GM23338 (cell line): Measurements from ENCODE around the gene SIL1. TPM values are rescaled to one million over a fixed set of nuclear protein-coding genes. Genes with fewer than 3 reads are reported as not detected.

Experiments used
- ATAC-seq: fragments of 200-7000 bp; cut with Tn5 transposase; 3 replicates; pipeline ENCODE4 v1.9.1; 2020
- DNase-seq: peaks from one replicate; pipeline ENCODE4 v3.0.0-alpha.2; 2015; ENCODE audit warnings: low spot score
- H2AFZ ChIP-seq: fragments of 200-600 bp; sonication (generic); 2 replicates; pipeline ENCODE4 v1.8.0; 2016; ENCODE audit warnings: antibody characterized with exemption, mild to moderate bottlenecking, moderate library complexity
- H3F3A ChIP-seq: fragments of 200-600 bp; sonication (generic); replicated peaks from 2 replicates; pipeline ENCODE4 v1.8.0; 2017; ENCODE audit warnings: antibody characterized with exemption, mixed run types, low read depth
- H3K27ac ChIP-seq: fragments of 200-600 bp; sonication (generic); 2 replicates; pipeline ENCODE4 v1.6.1; 2016; ENCODE audit warnings: low read depth
- H3K27me3 ChIP-seq: fragments of 200-600 bp; sonication (generic); 2 replicates; pipeline ENCODE4 v1.8.0; 2016; ENCODE audit warnings: mild to moderate bottlenecking, mixed run types, moderate library complexity; ENCODE audit not compliant: insufficient read depth
- H3K36me3 ChIP-seq: fragments of 200-600 bp; sonication (generic); 2 replicates; pipeline ENCODE4 v1.8.0; 2016; ENCODE audit warnings: mild to moderate bottlenecking; ENCODE audit not compliant: insufficient read depth
- H3K4me1 ChIP-seq: fragments of 200-600 bp; sonication (generic); 2 replicates; pipeline ENCODE4 v1.8.0; 2016; ENCODE audit warnings: mild to moderate bottlenecking, moderate library complexity; ENCODE audit not compliant: insufficient read depth
- H3K4me2 ChIP-seq: fragments of 200-600 bp; sonication (generic); 2 replicates; pipeline ENCODE4 v1.7.1; 2017; ENCODE audit warnings: mixed run types
- H3K4me3 ChIP-seq: fragments of 200-600 bp; sonication (generic); 2 replicates; pipeline ENCODE4 v1.6.1; 2016; ENCODE audit warnings: mixed run types
- H3K79me2 ChIP-seq: fragments of 200-600 bp; sonication (generic); replicated peaks from 2 replicates; pipeline ENCODE4 v1.8.0; 2017; ENCODE audit warnings: mild to moderate bottlenecking; ENCODE audit not compliant: insufficient read depth
- H3K9me2 ChIP-seq: fragments of 200-600 bp; sonication (generic); 2 replicates; pipeline ENCODE4 v1.8.0; 2017; ENCODE audit not compliant: insufficient read depth
- H4K20me1 ChIP-seq: fragments of 200-600 bp; sonication (generic); replicated peaks from 2 replicates; pipeline ENCODE4 v1.8.0; 2017; ENCODE audit warnings: mild to moderate bottlenecking; ENCODE audit not compliant: insufficient read depth
- H3K27ac Mint-ChIP-seq: 2 replicates; pipeline ENCODE4 v1.8.0; 2020; ENCODE audit warnings: inconsistent platforms, mild to moderate bottlenecking, moderate library complexity, mixed read lengths
- H3K27me3 Mint-ChIP-seq: 3 replicates; pipeline ENCODE4 v1.8.0; 2022; ENCODE audit warnings: low read depth, mild to moderate bottlenecking, moderate library complexity, mixed read lengths, inconsistent platforms; ENCODE audit not compliant: insufficient read depth, poor library complexity
- H3K36me3 Mint-ChIP-seq: 3 replicates; pipeline ENCODE4 v1.8.0; 2021; ENCODE audit warnings: low read depth, mild to moderate bottlenecking, inconsistent platforms, moderate library complexity, mixed read lengths
- H3K4me1 Mint-ChIP-seq: 3 replicates; pipeline ENCODE4 v1.8.0; 2020; ENCODE audit warnings: mild to moderate bottlenecking, inconsistent platforms, mixed read lengths
- H3K4me3 Mint-ChIP-seq: 3 replicates; pipeline ENCODE4 v1.8.0; 2021; ENCODE audit warnings: moderate library complexity, mild to moderate bottlenecking, inconsistent platforms, mixed read lengths
- H3K9me3 Mint-ChIP-seq: 3 replicates; pipeline ENCODE4 v1.8.0; 2020; ENCODE audit warnings: moderate library complexity, mild to moderate bottlenecking, inconsistent platforms, mixed read lengths
- CREB1 ChIP-seq: fragments of 250-450 bp; sonication (Bioruptor Pico); IDR thresholded peaks from 2 replicates; pipeline ENCODE4 v1.5.0; 2020; ENCODE audit warnings: low read depth, mild to moderate bottlenecking, moderate library complexity
- EZH2 ChIP-seq: fragments of 200-600 bp; sonication (generic); IDR thresholded peaks from one replicate; pipeline ENCODE4 v1.8.0; 2017; ENCODE audit warnings: antibody characterized with exemption, mild to moderate bottlenecking, low read depth; ENCODE audit not compliant: unreplicated experiment
- EZH2phosphoT487 ChIP-seq: fragments of 200-600 bp; sonication (generic); IDR thresholded peaks from one replicate; pipeline ENCODE4 v1.8.1; 2018; ENCODE audit warnings: antibody characterized with exemption; ENCODE audit not compliant: unreplicated experiment
- JUNB ChIP-seq: IDR thresholded peaks from one replicate; pipeline ENCODE4 v1.6.1; 2016; ENCODE audit warnings: antibody characterized with exemption; ENCODE audit not compliant: unreplicated experiment
- NANOG ChIP-seq: IDR thresholded peaks from 2 replicates; pipeline ENCODE4 v1.6.1; 2016; ENCODE audit warnings: antibody characterized with exemption, borderline replicate concordance
- POLR2AphosphoS5 ChIP-seq: IDR thresholded peaks from 2 replicates; pipeline ENCODE4 v1.6.1; 2016; ENCODE audit warnings: antibody characterized with exemption, low read depth
- STAT1 ChIP-seq: IDR thresholded peaks from one replicate; pipeline ENCODE4 v1.6.1; 2016; ENCODE audit warnings: antibody characterized with exemption; ENCODE audit not compliant: unreplicated experiment
- ZNF114 ChIP-seq: fragments of 250-450 bp; sonication (Bioruptor Pico); IDR thresholded peaks from 2 replicates; pipeline ENCODE4 v1.5.0; 2020; ENCODE audit warnings: mild to moderate bottlenecking, moderate library complexity
- ZNF331 ChIP-seq: fragments of 250-450 bp; sonication (Bioruptor Pico); IDR thresholded peaks from 2 replicates; pipeline ENCODE4 v1.5.0; 2020; ENCODE audit warnings: low read depth, mild to moderate bottlenecking, moderate library complexity
- polyA plus RNA-seq: library from polyadenylated mRNA; unstranded; fragments of >200 nt; fragmentation: Nextera tagmentation; extraction: Ambion mirVana; gene quantifications from 2 replicates; pipeline ENCODE4 v1.2.1, GENCODE V29; 2016
- total RNA-seq: library from RNA; depleted of rRNA; stranded (reverse); fragments of >200 nt; shearing (Covaris generic); gene quantifications from 2 replicates; pipeline ENCODE4 v1.2.3, GENCODE V29; 2014
- TF ChIP-seq, protein P1 (sequence below): fragments of 250-450 bp; sonication (Bioruptor Pico); IDR thresholded peaks from 2 replicates; pipeline ENCODE4 v1.5.0; 2020; ENCODE audit warnings: mild to moderate bottlenecking, moderate library complexity
- TF ChIP-seq, protein P2 (sequence below): IDR thresholded peaks from one replicate; pipeline ENCODE4 v1.6.1; 2018; ENCODE audit warnings: antibody characterized with exemption; ENCODE audit not compliant: unreplicated experiment
- TF ChIP-seq, protein P3 (sequence below): IDR thresholded peaks from 2 replicates; pipeline ENCODE4 v1.6.1; 2016; ENCODE audit warnings: antibody characterized with exemption
- TF ChIP-seq, protein P4 (sequence below), 2 experiments: fragments of 200-600 bp in 1 of 2; sonication (generic) in 1 of 2; conservative IDR thresholded peaks; 2 replicates each; pipeline versions ENCODE4 v1.5.1 to v1.6.1; 2016 to 2017; ENCODE audit warnings: antibody characterized with exemption in 2 of 2, low read depth in 2 of 2, mild to moderate bottlenecking in 2 of 2, moderate library complexity in 1 of 2

SIL1 gene
- total and polyA plus RNA-seq, 2 experiments from 2014 or later: 5.5 to 5.9 TPM

DNA sequence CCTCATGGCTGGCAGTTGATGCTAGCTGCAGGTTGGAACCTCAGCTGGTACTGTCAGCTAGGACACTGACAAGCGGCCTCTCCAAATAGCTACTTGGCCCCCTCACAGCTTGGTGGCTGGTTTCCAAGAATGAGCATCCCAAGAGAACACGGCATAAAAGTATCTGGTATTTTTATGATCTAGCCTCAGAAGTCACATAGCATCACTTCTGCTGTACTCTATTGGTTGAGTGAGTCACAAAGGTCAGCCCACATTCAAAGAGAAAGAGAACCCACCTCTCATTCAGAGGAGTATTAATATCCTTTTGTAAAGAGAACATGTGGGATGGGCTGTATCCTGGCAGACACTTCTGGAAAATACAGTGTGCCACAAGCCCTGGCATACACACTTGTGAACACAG, 6.0 kb upstream of the SIL1 start:
- Histone ChIP-seq H3K27ac (no peak overlapping the region), H3F3A (no peaks in the 10 kb centered on the region), H3K79me2 (no peaks in the 10 kb centered on the region), H4K20me1 (no peaks in the 10 kb centered on the region), H3K36me3 (no peaks in the 10 kb centered on the region), H3K4me1 (no peaks in the 10 kb centered on the region), H2AFZ (no peak overlapping the region), H3K4me3 (no peak overlapping the region), H3K4me2 (no peak overlapping the region), H3K27me3 (no peaks in the 10 kb centered on the region), H3K9me2 (no peaks in the 10 kb centered on the region; the same call in 1 of the 2 replicates)
- Mint-ChIP-seq H3K4me1 (peaks cover 4% of the 10 kb centered on the region; the same call in 2 of the 3 replicates), H3K9me3 (no peaks in the 10 kb centered on the region), H3K27ac (no peak overlapping the region), H3K4me3 (no peak overlapping the region), H3K27me3 (peaks cover 2% of the 10 kb centered on the region), H3K36me3 (no peaks in the 10 kb centered on the region)
- ATAC-seq: no peak
- TF ChIP-seq, protein P1, sequence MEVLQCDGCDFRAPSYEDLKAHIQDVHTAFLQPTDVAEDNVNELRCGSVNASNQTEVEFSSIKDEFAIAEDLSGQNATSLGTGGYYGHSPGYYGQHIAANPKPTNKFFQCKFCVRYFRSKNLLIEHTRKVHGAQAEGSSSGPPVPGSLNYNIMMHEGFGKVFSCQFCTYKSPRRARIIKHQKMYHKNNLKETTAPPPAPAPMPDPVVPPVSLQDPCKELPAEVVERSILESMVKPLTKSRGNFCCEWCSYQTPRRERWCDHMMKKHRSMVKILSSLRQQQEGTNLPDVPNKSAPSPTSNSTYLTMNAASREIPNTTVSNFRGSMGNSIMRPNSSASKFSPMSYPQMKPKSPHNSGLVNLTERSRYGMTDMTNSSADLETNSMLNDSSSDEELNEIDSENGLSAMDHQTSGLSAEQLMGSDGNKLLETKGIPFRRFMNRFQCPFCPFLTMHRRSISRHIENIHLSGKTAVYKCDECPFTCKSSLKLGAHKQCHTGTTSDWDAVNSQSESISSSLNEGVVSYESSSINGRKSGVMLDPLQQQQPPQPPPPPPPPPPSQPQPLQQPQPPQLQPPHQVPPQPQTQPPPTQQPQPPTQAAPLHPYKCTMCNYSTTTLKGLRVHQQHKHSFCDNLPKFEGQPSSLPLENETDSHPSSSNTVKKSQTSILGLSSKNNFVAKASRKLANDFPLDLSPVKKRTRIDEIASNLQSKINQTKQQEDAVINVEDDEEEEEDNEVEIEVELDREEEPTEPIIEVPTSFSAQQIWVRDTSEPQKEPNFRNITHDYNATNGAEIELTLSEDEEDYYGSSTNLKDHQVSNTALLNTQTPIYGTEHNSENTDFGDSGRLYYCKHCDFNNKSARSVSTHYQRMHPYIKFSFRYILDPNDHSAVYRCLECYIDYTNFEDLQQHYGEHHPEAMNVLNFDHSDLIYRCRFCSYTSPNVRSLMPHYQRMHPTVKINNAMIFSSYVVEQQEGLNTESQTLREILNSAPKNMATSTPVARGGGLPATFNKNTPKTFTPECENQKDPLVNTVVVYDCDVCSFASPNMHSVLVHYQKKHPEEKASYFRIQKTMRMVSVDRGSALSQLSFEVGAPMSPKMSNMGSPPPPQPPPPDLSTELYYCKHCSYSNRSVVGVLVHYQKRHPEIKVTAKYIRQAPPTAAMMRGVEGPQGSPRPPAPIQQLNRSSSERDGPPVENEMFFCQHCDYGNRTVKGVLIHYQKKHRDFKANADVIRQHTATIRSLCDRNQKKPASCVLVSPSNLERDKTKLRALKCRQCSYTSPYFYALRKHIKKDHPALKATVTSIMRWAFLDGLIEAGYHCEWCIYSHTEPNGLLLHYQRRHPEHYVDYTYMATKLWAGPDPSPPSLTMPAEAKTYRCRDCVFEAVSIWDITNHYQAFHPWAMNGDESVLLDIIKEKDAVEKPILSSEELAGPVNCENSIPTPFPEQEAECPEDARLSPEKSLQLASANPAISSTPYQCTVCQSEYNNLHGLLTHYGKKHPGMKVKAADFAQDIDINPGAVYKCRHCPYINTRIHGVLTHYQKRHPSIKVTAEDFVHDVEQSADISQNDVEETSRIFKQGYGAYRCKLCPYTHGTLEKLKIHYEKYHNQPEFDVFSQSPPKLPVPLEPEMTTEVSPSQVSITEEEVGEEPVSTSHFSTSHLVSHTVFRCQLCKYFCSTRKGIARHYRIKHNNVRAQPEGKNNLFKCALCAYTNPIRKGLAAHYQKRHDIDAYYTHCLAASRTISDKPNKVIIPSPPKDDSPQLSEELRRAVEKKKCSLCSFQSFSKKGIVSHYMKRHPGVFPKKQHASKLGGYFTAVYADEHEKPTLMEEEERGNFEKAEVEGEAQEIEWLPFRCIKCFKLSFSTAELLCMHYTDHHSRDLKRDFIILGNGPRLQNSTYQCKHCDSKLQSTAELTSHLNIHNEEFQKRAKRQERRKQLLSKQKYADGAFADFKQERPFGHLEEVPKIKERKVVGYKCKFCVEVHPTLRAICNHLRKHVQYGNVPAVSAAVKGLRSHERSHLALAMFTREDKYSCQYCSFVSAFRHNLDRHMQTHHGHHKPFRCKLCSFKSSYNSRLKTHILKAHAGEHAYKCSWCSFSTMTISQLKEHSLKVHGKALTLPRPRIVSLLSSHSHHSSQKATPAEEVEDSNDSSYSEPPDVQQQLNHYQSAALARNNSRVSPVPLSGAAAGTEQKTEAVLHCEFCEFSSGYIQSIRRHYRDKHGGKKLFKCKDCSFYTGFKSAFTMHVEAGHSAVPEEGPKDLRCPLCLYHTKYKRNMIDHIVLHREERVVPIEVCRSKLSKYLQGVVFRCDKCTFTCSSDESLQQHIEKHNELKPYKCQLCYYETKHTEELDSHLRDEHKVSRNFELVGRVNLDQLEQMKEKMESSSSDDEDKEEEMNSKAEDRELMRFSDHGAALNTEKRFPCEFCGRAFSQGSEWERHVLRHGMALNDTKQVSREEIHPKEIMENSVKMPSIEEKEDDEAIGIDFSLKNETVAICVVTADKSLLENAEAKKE (CRISPR knock-in tag): no peak
- no peak for TF ChIP-seq JUNB
- TF ChIP-seq, protein P2, sequence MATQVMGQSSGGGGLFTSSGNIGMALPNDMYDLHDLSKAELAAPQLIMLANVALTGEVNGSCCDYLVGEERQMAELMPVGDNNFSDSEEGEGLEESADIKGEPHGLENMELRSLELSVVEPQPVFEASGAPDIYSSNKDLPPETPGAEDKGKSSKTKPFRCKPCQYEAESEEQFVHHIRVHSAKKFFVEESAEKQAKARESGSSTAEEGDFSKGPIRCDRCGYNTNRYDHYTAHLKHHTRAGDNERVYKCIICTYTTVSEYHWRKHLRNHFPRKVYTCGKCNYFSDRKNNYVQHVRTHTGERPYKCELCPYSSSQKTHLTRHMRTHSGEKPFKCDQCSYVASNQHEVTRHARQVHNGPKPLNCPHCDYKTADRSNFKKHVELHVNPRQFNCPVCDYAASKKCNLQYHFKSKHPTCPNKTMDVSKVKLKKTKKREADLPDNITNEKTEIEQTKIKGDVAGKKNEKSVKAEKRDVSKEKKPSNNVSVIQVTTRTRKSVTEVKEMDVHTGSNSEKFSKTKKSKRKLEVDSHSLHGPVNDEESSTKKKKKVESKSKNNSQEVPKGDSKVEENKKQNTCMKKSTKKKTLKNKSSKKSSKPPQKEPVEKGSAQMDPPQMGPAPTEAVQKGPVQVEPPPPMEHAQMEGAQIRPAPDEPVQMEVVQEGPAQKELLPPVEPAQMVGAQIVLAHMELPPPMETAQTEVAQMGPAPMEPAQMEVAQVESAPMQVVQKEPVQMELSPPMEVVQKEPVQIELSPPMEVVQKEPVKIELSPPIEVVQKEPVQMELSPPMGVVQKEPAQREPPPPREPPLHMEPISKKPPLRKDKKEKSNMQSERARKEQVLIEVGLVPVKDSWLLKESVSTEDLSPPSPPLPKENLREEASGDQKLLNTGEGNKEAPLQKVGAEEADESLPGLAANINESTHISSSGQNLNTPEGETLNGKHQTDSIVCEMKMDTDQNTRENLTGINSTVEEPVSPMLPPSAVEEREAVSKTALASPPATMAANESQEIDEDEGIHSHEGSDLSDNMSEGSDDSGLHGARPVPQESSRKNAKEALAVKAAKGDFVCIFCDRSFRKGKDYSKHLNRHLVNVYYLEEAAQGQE: no peak
- TF ChIP-seq CREB1 (CRISPR knock-in tag): no peak
- TF ChIP-seq EZH2: no peak
- no peak for TF ChIP-seq ZNF331 (CRISPR knock-in tag)
- no peak for TF ChIP-seq STAT1
- TF ChIP-seq NANOG: no peak
- TF ChIP-seq EZH2phosphoT487: no peak
- no peak for TF ChIP-seq POLR2AphosphoS5
- no peak for TF ChIP-seq ZNF114
- TF ChIP-seq, protein P3, sequence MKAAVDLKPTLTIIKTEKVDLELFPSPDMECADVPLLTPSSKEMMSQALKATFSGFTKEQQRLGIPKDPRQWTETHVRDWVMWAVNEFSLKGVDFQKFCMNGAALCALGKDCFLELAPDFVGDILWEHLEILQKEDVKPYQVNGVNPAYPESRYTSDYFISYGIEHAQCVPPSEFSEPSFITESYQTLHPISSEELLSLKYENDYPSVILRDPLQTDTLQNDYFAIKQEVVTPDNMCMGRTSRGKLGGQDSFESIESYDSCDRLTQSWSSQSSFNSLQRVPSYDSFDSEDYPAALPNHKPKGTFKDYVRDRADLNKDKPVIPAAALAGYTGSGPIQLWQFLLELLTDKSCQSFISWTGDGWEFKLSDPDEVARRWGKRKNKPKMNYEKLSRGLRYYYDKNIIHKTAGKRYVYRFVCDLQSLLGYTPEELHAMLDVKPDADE: no peak
- TF ChIP-seq, protein P4, sequence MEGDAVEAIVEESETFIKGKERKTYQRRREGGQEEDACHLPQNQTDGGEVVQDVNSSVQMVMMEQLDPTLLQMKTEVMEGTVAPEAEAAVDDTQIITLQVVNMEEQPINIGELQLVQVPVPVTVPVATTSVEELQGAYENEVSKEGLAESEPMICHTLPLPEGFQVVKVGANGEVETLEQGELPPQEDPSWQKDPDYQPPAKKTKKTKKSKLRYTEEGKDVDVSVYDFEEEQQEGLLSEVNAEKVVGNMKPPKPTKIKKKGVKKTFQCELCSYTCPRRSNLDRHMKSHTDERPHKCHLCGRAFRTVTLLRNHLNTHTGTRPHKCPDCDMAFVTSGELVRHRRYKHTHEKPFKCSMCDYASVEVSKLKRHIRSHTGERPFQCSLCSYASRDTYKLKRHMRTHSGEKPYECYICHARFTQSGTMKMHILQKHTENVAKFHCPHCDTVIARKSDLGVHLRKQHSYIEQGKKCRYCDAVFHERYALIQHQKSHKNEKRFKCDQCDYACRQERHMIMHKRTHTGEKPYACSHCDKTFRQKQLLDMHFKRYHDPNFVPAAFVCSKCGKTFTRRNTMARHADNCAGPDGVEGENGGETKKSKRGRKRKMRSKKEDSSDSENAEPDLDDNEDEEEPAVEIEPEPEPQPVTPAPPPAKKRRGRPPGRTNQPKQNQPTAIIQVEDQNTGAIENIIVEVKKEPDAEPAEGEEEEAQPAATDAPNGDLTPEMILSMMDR (conservative IDR thresholded peaks at IDR 0.05; ENCODE audit: low read depth in 2 of 2): no peak
- no peak for DNase-seq
